HL-60 (cell line): Measurements from ENCODE around the gene PRDX2.

Source experiments
- DNase-seq, 2 experiments: peaks; one replicate each; pipeline ENCODE4 v3.0.0-alpha.2; 2010 to 2020; ENCODE audit warnings: low read depth in 1 of 2, low spot score in 1 of 2
- H3K27ac ChIP-seq: fragments of 250-450 bp; sonication (Bioruptor Pico); replicated peaks from 2 replicates; pipeline ENCODE4 v1.5.1; 2020; ENCODE audit warnings: mild to moderate bottlenecking, moderate library complexity
- H3K27me3 ChIP-seq: fragments of 250-450 bp; sonication (Bioruptor Pico); 2 replicates; pipeline ENCODE4 v1.5.1; 2021; ENCODE audit warnings: mild to moderate bottlenecking, moderate library complexity; ENCODE audit not compliant: insufficient read depth, poor library complexity, severe bottlenecking
- H3K4me3 ChIP-seq: replicated peaks from 2 replicates; pipeline ENCODE4 v1.5.1; 2011; ENCODE audit warnings: mild to moderate bottlenecking, control low read depth, low read length; ENCODE audit not compliant: insufficient read depth
- CTCF ChIP-seq: IDR thresholded peaks from one replicate; pipeline ENCODE4 v1.5.1; 2011; ENCODE audit warnings: low read length, control low read depth, inconsistent platforms; ENCODE audit not compliant: insufficient read depth
- GABPA ChIP-seq: IDR thresholded peaks from 2 replicates; pipeline ENCODE4 v1.6.1; 2012; ENCODE audit warnings: low read depth
- POLR2AphosphoS5 ChIP-seq: IDR thresholded peaks from 2 replicates; pipeline ENCODE4 v1.6.1; 2012; ENCODE audit warnings: low read depth
- REST ChIP-seq: IDR thresholded peaks from 2 replicates; pipeline ENCODE4 v1.6.1; 2012; ENCODE audit warnings: low read depth; ENCODE audit not compliant: insufficient replicate concordance
- SPI1 ChIP-seq: IDR thresholded peaks from 2 replicates; pipeline ENCODE4 v1.6.1; 2012; ENCODE audit warnings: low read depth, mild to moderate bottlenecking, borderline replicate concordance

Gene PRDX2

GRCh38 chr19:12815088-12815487 lies 13.5 kb upstream of the PRDX2 start:
- no peak for DNase-seq
- no peak overlapping the region for H3K4me3 ChIP-seq
- H3K27me3 ChIP-seq = no peaks in the 10 kb centered on the region
- TF ChIP-seq REST = no peak
- H3K27ac ChIP-seq = no peak overlapping the region

- DNase-seq = peak; percentile 69 to 91
- peaks cover 6% of the 10 kb centered on the region for H3K27me3 ChIP-seq
- peak within 1 kb of the TSS; percentile 79 for H3K27ac ChIP-seq
- no peak for TF ChIP-seq CTCF
- TF ChIP-seq REST = peak; percentile 25
- TF ChIP-seq SPI1 = no peak
- no peak for TF ChIP-seq GABPA
- peak; percentile 80 for TF ChIP-seq POLR2AphosphoS5
- H3K4me3 ChIP-seq = peak within 1 kb of the TSS; percentile 91
Measured at GRCh38 chr19:12806242-12807081, 4.9 kb upstream of the PRDX2 start, which contains the start of gene RNASEH2A. Gene RNASEH2A (plus strand): TSS chr19:12806584. CDS start chr19:12806674, 90 bp downstream.

- DNase-seq = no peak
- Histone ChIP-seq H3K27me3 (peaks cover 6% of the 10 kb centered on the region), H3K4me3 (no peak overlapping the region), H3K27ac (no peak overlapping the region)
- no peak for TF ChIP-seq GABPA
Measured at GRCh38 chr19:12804051-12804450, 2.5 kb upstream of the PRDX2 start.

- peak overlapping the region; percentile 43 for H3K4me3 ChIP-seq
- H3K27me3 ChIP-seq = peaks cover 6% of the 10 kb centered on the region
- no peak for DNase-seq
- TF ChIP-seq CTCF = no peak
- no peak for TF ChIP-seq REST
- no peak for TF ChIP-seq GABPA
- TF ChIP-seq POLR2AphosphoS5 = no peak
- TF ChIP-seq SPI1 = no peak
- no peak overlapping the region for H3K27ac ChIP-seq
Measured at GRCh38 chr19:12802267-12803106, 887 bp upstream of the PRDX2 start.
